ENCODE data around the gene SORCS2. TPM values are rescaled to one million over a fixed set of nuclear protein-coding genes. Genes with fewer than 3 reads are reported as not detected.

SORCS2 gene
- total RNA-seq, 1 experiment from 2014 or later: 0.06 TPM

GRCh38 chr4:7458477-7458876, 266.1 kb downstream of the SORCS2 start:
- intact Hi-C loops (cut with micrococcal nuclease; ENCODE audit: unreplicated experiment): no loop called here
- ChIA-PET CTCF (no interaction called here), POLR2A (ENCODE audit: low non-redundant PET) (no interaction called here)

GRCh38 chr4:7459471-7459870, 267.1 kb downstream of the SORCS2 start:
- TF ChIP-seq CTCF (conservative IDR thresholded peaks at IDR 0.05; ENCODE audit: low read depth, low read length): no peak
- no peak for TF ChIP-seq EZH2 (IDR thresholded peaks at IDR 0.05; ENCODE audit: borderline replicate concordance, low read depth, low read length, poor library complexity, severe bottlenecking)
- Histone ChIP-seq H3K4me3 (ENCODE audit: low read depth, low read length, poor library complexity, severe bottlenecking) (no peak overlapping the region), H3K27me3 (replicated peaks; ENCODE audit: insufficient read depth, low read depth, low read length, poor library complexity) (no peaks in the 10 kb centered on the region), H3K4me1 (ENCODE audit: insufficient read depth, low read length, poor library complexity, severe bottlenecking) (no peaks in the 10 kb centered on the region), H3K9me3 (ENCODE audit: low read depth, low read length, poor library complexity, severe bottlenecking) (no peaks in the 10 kb centered on the region), H3K27ac (ENCODE audit: low read depth, low read length, poor library complexity, severe bottlenecking) (no peak overlapping the region), H3K36me3 (ENCODE audit: insufficient read depth, low read length, poor library complexity, severe bottlenecking) (no peaks in the 10 kb centered on the region)
- intact Hi-C loops (cut with micrococcal nuclease; ENCODE audit: unreplicated experiment): no loop called here
- BruUV-seq (replicated peaks): no TSS peak
- DNase-seq (ENCODE audit: low spot score): no peak
- ChIA-PET POLR2A (ENCODE audit: low non-redundant PET) (no interaction called here), CTCF (no interaction called here)

More at GRCh38 chr4:7458477-7458876, 266.1 kb downstream of the SORCS2 start:
- DNase-seq (ENCODE audit: low spot score): no peak
- Histone ChIP-seq H3K27ac (ENCODE audit: low read depth, low read length, poor library complexity, severe bottlenecking) (no peak overlapping the region), H3K4me1 (ENCODE audit: insufficient read depth, low read length, poor library complexity, severe bottlenecking) (no peaks in the 10 kb centered on the region), H3K36me3 (ENCODE audit: insufficient read depth, low read length, poor library complexity, severe bottlenecking) (no peaks in the 10 kb centered on the region), H3K9me3 (ENCODE audit: low read depth, low read length, poor library complexity, severe bottlenecking) (no peaks in the 10 kb centered on the region), H3K27me3 (replicated peaks; ENCODE audit: insufficient read depth, low read depth, low read length, poor library complexity) (no peaks in the 10 kb centered on the region), H3K4me3 (ENCODE audit: low read depth, low read length, poor library complexity, severe bottlenecking) (no peak overlapping the region)
- TF ChIP-seq CTCF (conservative IDR thresholded peaks at IDR 0.05; ENCODE audit: low read depth, low read length) (no peak), EZH2 (IDR thresholded peaks at IDR 0.05; ENCODE audit: borderline replicate concordance, low read depth, low read length, poor library complexity, severe bottlenecking) (no peak)
- no TSS peak for BruUV-seq (replicated peaks)

DNA sequence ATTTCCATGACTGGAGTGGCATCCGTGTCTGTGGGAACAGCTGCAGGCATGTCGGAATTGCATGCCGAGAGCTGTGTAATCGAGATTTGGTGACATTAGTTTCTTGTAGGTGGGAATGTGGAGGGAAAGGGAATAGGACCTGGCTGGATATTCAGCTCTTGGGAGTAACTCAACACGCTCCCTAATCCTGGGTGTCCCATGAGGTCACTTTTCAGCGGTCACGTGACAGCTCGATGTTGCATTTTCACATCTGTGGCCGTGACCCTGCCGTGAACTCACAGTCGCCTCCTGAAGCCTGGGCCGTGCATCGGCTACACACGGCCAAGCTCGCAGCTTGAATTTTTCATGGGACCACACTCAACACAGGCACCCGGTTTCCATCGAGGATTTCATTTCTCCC, 268.2 kb downstream of the SORCS2 start:
- H3K4me1 ChIP-seq (ENCODE audit: insufficient read depth, low read length, poor library complexity, severe bottlenecking): no peaks in the 10 kb centered on the region
- H3K36me3 ChIP-seq (ENCODE audit: insufficient read depth, low read length, poor library complexity, severe bottlenecking): no peaks in the 10 kb centered on the region
- H3K27me3 ChIP-seq (replicated peaks; ENCODE audit: insufficient read depth, low read depth, low read length, poor library complexity): no peaks in the 10 kb centered on the region
- H3K4me3 ChIP-seq (ENCODE audit: low read depth, low read length, poor library complexity, severe bottlenecking): no peak overlapping the region
- no peak overlapping the region for H3K27ac ChIP-seq (ENCODE audit: low read depth, low read length, poor library complexity, severe bottlenecking)
- ChIA-PET CTCF (no interaction called here), POLR2A (ENCODE audit: low non-redundant PET) (no interaction called here)
- no peak for DNase-seq (ENCODE audit: low spot score)
- H3K9me3 ChIP-seq (ENCODE audit: low read depth, low read length, poor library complexity, severe bottlenecking): no peaks in the 10 kb centered on the region
- no TSS peak for BruUV-seq (replicated peaks)
- intact Hi-C loops (cut with micrococcal nuclease; ENCODE audit: unreplicated experiment): no loop called here
- no peak for TF ChIP-seq CTCF (conservative IDR thresholded peaks at IDR 0.05; ENCODE audit: low read depth, low read length)
- no peak for TF ChIP-seq EZH2 (IDR thresholded peaks at IDR 0.05; ENCODE audit: borderline replicate concordance, low read depth, low read length, poor library complexity, severe bottlenecking)

All from A673 (cell line).